Stimulated activated CD4-positive, alpha-beta T cell treated with anti-CD3 and anti-CD28 coated beads, Interleukin-1b, Interleukin-23, amount 100 ng/mL, for 24 hours (primary cell): ENCODE results near the gene SPATA16.
"Not testable (repeated sequence)": the region's sequence is repeated elsewhere in the genome, so short reads cannot be mapped to it uniquely, and the experiment has no call there.

Experiments used
- DNase-seq, 4 experiments: peaks; one replicate each; pipeline ENCODE4 v3.0.0-alpha.2; 2020; ENCODE audit warnings: low read depth in 4 of 4, low spot score in 1 of 4

The SPATA16 gene

GRCh38 chr3:173140986-173141385 lies at the start of gene SPATA16:
Gene SPATA16, minus strand, starts transcription at chr3:173141235. Its CDS starts 23,504 bp downstream, at chr3:173117731.
- DNase-seq = no peak

- not testable (repeated sequence) for DNase-seq
Measured at GRCh38 chr3:173183022-173183421, 42.0 kb upstream of the SPATA16 start.

GRCh38 chr3:173173652-173174051 lies 32.6 kb upstream of the SPATA16 start:
- no peak for DNase-seq

- not testable (repeated sequence) for DNase-seq
Measured at GRCh38 chr3:173159139-173159538, 18.1 kb upstream of the SPATA16 start.

- DNase-seq = not testable (repeated sequence)
Measured at GRCh38 chr3:173156533-173156932, 15.5 kb upstream of the SPATA16 start.

GRCh38 chr3:173153631-173154030 lies 12.6 kb upstream of the SPATA16 start:
- DNase-seq = no peak

GRCh38 chr3:173139420-173139819 lies 1.6 kb downstream of the SPATA16 start:
- DNase-seq = no peak

GRCh38 chr3:173138026-173138425 lies 3.0 kb downstream of the SPATA16 start:
- DNase-seq = no peak

GRCh38 chr3:173135059-173135458 lies 6.0 kb downstream of the SPATA16 start:
- no peak for DNase-seq

GRCh38 chr3:173128633-173129032 lies 12.4 kb downstream of the SPATA16 start:
- no peak for DNase-seq

- no peak for DNase-seq
Measured at GRCh38 chr3:173111321-173111720, 29.7 kb downstream of the SPATA16 start.

- no peak for DNase-seq
Measured at GRCh38 chr3:173109143-173109542, 31.9 kb downstream of the SPATA16 start.

GRCh38 chr3:173103469-173103868 lies 37.6 kb downstream of the SPATA16 start:
- DNase-seq = no peak

- DNase-seq = no peak
Measured at GRCh38 chr3:173098959-173099358, 42.1 kb downstream of the SPATA16 start.

- DNase-seq = no peak
Measured at GRCh38 chr3:173096994-173097785, 43.8 kb downstream of the SPATA16 start.

- DNase-seq = no peak
Measured at GRCh38 chr3:173096140-173096539, 44.9 kb downstream of the SPATA16 start.

GRCh38 chr3:173092038-173092437 lies 49.0 kb downstream of the SPATA16 start:
- DNase-seq = no peak

- no peak for DNase-seq
Measured at GRCh38 chr3:173090492-173090891, 50.5 kb downstream of the SPATA16 start.

GRCh38 chr3:173089283-173089682 lies 51.8 kb downstream of the SPATA16 start:
- DNase-seq = no peak

GRCh38 chr3:173078525-173078924 lies 62.5 kb downstream of the SPATA16 start:
- DNase-seq = no peak

GRCh38 chr3:173066044-173067004 lies 74.7 kb downstream of the SPATA16 start:
- DNase-seq = no peak

- no peak for DNase-seq
Measured at GRCh38 chr3:173065543-173065981, 75.5 kb downstream of the SPATA16 start.
